ENCODE measurements around the gene VAMP7. TPM values are rescaled to one million over a fixed set of nuclear protein-coding genes. Genes with fewer than 3 reads are reported as not detected.
A peak's percentile ranks its signal among the peaks of the same experiment; 100 is the strongest.

Gene VAMP7
- total RNA-seq, 2 donors from 2014 or later = 18.2 to 19.3 TPM

GRCh38 chrX:155877288-155877687 is 3.9 kb upstream of the VAMP7 start:
- no peak for DNase-seq (ENCODE audit: low spot score)
- Histone ChIP-seq H3K9me3 (no peaks in the 10 kb centered on the region), H3K27me3 (no peaks in the 10 kb centered on the region), H3K27ac (no peak overlapping the region), H3K36me3 (no peaks in the 10 kb centered on the region), H3K4me3 (no peak overlapping the region), H3K4me1 (peaks cover 0 to 6% of the 10 kb centered on the region in 2 donors)
- TF ChIP-seq CTCF (IDR thresholded peaks at IDR 0.05) = no peak

GRCh38 chrX:155880586-155881157 is 473 bp upstream of the VAMP7 start:
- Histone ChIP-seq H3K36me3 (no peaks in the 10 kb centered on the region), H3K27ac (peak overlapping the region; percentile 74), H3K4me1 (peaks cover 0 to 7% of the 10 kb centered on the region in 2 donors), H3K4me3 (peak overlapping the region; percentile 58 to 70), H3K27me3 (no peaks in the 10 kb centered on the region), H3K9me3 (no peaks in the 10 kb centered on the region)
- no peak for TF ChIP-seq CTCF (IDR thresholded peaks at IDR 0.05)
- DNase-seq (ENCODE audit: low spot score) = no peak

GRCh38 chrX:155886409-155886808 is 5.3 kb downstream of the VAMP7 start:
- no peak overlapping the region for H3K4me3 ChIP-seq
- H3K36me3 ChIP-seq = no peaks in the 10 kb centered on the region
- no peaks in the 10 kb centered on the region for H3K9me3 ChIP-seq
- no peak for DNase-seq (ENCODE audit: low spot score)
- TF ChIP-seq CTCF (IDR thresholded peaks at IDR 0.05) = no peak
- H3K27ac ChIP-seq = no peak overlapping the region
- no peaks in the 10 kb centered on the region for H3K27me3 ChIP-seq
- H3K4me1 ChIP-seq = peaks cover 0 to 7% of the 10 kb centered on the region in 2 donors

- Histone ChIP-seq H3K4me1 (no peaks in the 10 kb centered on the region), H3K27me3 (no peaks in the 10 kb centered on the region), H3K4me3 (no peak overlapping the region), H3K9me3 (no peaks in the 10 kb centered on the region), H3K27ac (no peak overlapping the region), H3K36me3 (no peaks in the 10 kb centered on the region)
- no peak for TF ChIP-seq CTCF (IDR thresholded peaks at IDR 0.05)
- no peak for DNase-seq (ENCODE audit: low spot score)
These were observed 7.0 kb downstream of the VAMP7 start for GRCh38 chrX:155888139-155888538.

GRCh38 chrX:155889328-155889727 is 8.2 kb downstream of the VAMP7 start:
- TF ChIP-seq CTCF (IDR thresholded peaks at IDR 0.05) = no peak
- no peak overlapping the region for H3K4me3 ChIP-seq
- no peaks in the 10 kb centered on the region for H3K27me3 ChIP-seq
- H3K9me3 ChIP-seq = no peaks in the 10 kb centered on the region
- no peaks in the 10 kb centered on the region for H3K4me1 ChIP-seq
- no peak for DNase-seq (ENCODE audit: low spot score)
- H3K27ac ChIP-seq = no peak overlapping the region
- H3K36me3 ChIP-seq = no peaks in the 10 kb centered on the region

Measured in right atrium auricular region (tissue), 2 donors.